Neutrophil (primary cell): Measurements from ENCODE around the gene FRMD6.
"Not testable (repeated sequence)": the region's sequence is repeated elsewhere in the genome, so short reads cannot be mapped to it uniquely, and the experiment has no call there.

Experiments
- H3K27ac ChIP-seq: fragments of 200-600 bp; sonication (generic); 2 replicates; pipeline ENCODE4 v1.5.1; 2016; ENCODE audit warnings: mild to moderate bottlenecking, moderate library complexity
- H3K27me3 ChIP-seq: fragments of 200-600 bp; sonication (generic); 2 replicates; pipeline ENCODE4 v1.6.0; 2016; ENCODE audit warnings: mild to moderate bottlenecking
- H3K36me3 ChIP-seq: fragments of 200-600 bp; sonication (generic); 2 replicates; pipeline ENCODE4 v1.5.1; 2017
- H3K4me1 ChIP-seq, 2 experiments: fragments of 200-600 bp in 1 of 2; sonication (generic) in 1 of 2; 1 replicate in 1 of 2; 2 replicates in 1 of 2; pipeline versions ENCODE4 v1.5.1 to v1.6.1; 2013 to 2016; ENCODE audit warnings: low read depth in 1 of 2, low read length in 1 of 2, mild to moderate bottlenecking in 1 of 2, moderate library complexity in 1 of 2; ENCODE audit not compliant: control insufficient read depth in 1 of 2, insufficient read depth in 1 of 2
- H3K4me3 ChIP-seq, 2 experiments: fragments of 200-600 bp in 1 of 2; sonication (generic) in 1 of 2; 1 replicate in 1 of 2; 2 replicates in 1 of 2; pipeline ENCODE4 v1.5.1; 2013 to 2016; ENCODE audit warnings: low read depth in 1 of 2, low read length in 1 of 2, mild to moderate bottlenecking in 1 of 2, moderate library complexity in 1 of 2
- H3K9me3 ChIP-seq: fragments of 200-600 bp; sonication (generic); 2 replicates; pipeline ENCODE4 v1.5.1; 2016
- CTCF ChIP-seq: fragments of 200-600 bp; sonication (generic); IDR thresholded peaks from 2 replicates; pipeline ENCODE4 v1.5.1; 2016; ENCODE audit warnings: antibody characterized with exemption

Gene FRMD6

GRCh38 chr14:51738754-51739153 lies 87.0 kb downstream of the FRMD6 start:
- no peaks in the 10 kb centered on the region for H3K9me3 ChIP-seq
- no peaks in the 10 kb centered on the region for H3K36me3 ChIP-seq
- no peak for TF ChIP-seq CTCF
- H3K4me3 ChIP-seq: no peak overlapping the region
- no peaks in the 10 kb centered on the region for H3K4me1 ChIP-seq
- peaks cover 36% of the 10 kb centered on the region for H3K27me3 ChIP-seq
- H3K27ac ChIP-seq: no peak overlapping the region

- Histone ChIP-seq H3K36me3 (no peaks in the 10 kb centered on the region), H3K4me3 (no peak overlapping the region), H3K27me3 (peaks cover 12% of the 10 kb centered on the region), H3K9me3 (no peaks in the 10 kb centered on the region), H3K4me1 (no peaks in the 10 kb centered on the region), H3K27ac (no peak overlapping the region)
- TF ChIP-seq CTCF: no peak
Measured at GRCh38 chr14:51743588-51744000, 91.9 kb downstream of the FRMD6 start.

- no peaks in the 10 kb centered on the region for H3K36me3 ChIP-seq
- H3K27ac ChIP-seq: no peak overlapping the region
- H3K9me3 ChIP-seq: no peaks in the 10 kb centered on the region
- H3K4me1 ChIP-seq: no peaks in the 10 kb centered on the region
- no peak overlapping the region for H3K4me3 ChIP-seq
- TF ChIP-seq CTCF: no peak
- H3K27me3 ChIP-seq: peaks cover 2% of the 10 kb centered on the region
Measured at GRCh38 chr14:51744372-51745130, 92.8 kb downstream of the FRMD6 start.

- H3K27me3 ChIP-seq, H3K9me3 ChIP-seq, H3K36me3 ChIP-seq, H3K27ac ChIP-seq, H3K4me1 ChIP-seq, H3K4me3 ChIP-seq: not testable (repeated sequence)
Measured at GRCh38 chr14:51746823-51747222, 95.1 kb downstream of the FRMD6 start.

GRCh38 chr14:51750542-51750941 lies 98.8 kb downstream of the FRMD6 start:
- Histone ChIP-seq H3K4me3 (no peak overlapping the region), H3K27me3 (no peaks in the 10 kb centered on the region), H3K36me3 (no peaks in the 10 kb centered on the region), H3K4me1 (no peaks in the 10 kb centered on the region), H3K9me3 (no peaks in the 10 kb centered on the region), H3K27ac (no peak overlapping the region)
- TF ChIP-seq CTCF: no peak

GRCh38 chr14:51751611-51752345 lies 100.1 kb downstream of the FRMD6 start:
- not testable (repeated sequence) for H3K4me1 ChIP-seq, H3K36me3 ChIP-seq

GRCh38 chr14:51757756-51758155 lies 106.0 kb downstream of the FRMD6 start:
- H3K27me3 ChIP-seq: peaks cover 16% of the 10 kb centered on the region
- H3K27ac ChIP-seq, H3K36me3 ChIP-seq, H3K4me3 ChIP-seq, H3K4me1 ChIP-seq, H3K9me3 ChIP-seq: not testable (repeated sequence)

More at GRCh38 chr14:51751611-51752345, 100.1 kb downstream of the FRMD6 start:
- not testable (repeated sequence) for H3K9me3 ChIP-seq, H3K4me3 ChIP-seq, H3K27ac ChIP-seq, H3K27me3 ChIP-seq
